Cardiac muscle cell (in vitro differentiated cells and primary cell): ENCODE data around the gene RSRC1. TPM values are rescaled to one million over a fixed set of nuclear protein-coding genes. Genes with fewer than 3 reads are reported as not detected.

ENCODE experiments used
- DNase-seq, 2 donors: peaks; one replicate each; pipeline versions ENCODE4 v3.0.0 to v3.0.0-alpha.2; 2010 to 2017; ENCODE audit warnings: low read depth in 1 of 2, low spot score in 1 of 2
- H3K27ac ChIP-seq: fragments of 200-600 bp; sonication (generic); 2 replicates; pipeline ENCODE4 v1.5.1; 2016
- H3K27me3 ChIP-seq: fragments of 200-600 bp; sonication (generic); 2 replicates; pipeline ENCODE4 v1.6.0; 2016; ENCODE audit warnings: control low read depth
- H3K36me3 ChIP-seq: fragments of 200-600 bp; sonication (generic); 2 replicates; pipeline ENCODE4 v1.5.1; 2016; ENCODE audit warnings: control low read depth
- H3K4me1 ChIP-seq: fragments of 200-600 bp; sonication (generic); 2 replicates; pipeline ENCODE4 v1.8.1; 2017; ENCODE audit warnings: low read depth, mild to moderate bottlenecking, mixed run types
- H3K4me3 ChIP-seq: fragments of 200-600 bp; sonication (generic); 2 replicates; pipeline ENCODE4 v1.5.1; 2016; ENCODE audit warnings: mild to moderate bottlenecking
- H3K9me3 ChIP-seq: fragments of 200-600 bp; sonication (generic); 2 replicates; pipeline ENCODE4 v1.5.1; 2017; ENCODE audit warnings: low read depth, mild to moderate bottlenecking, control low read depth
- polyA plus RNA-seq: library from polyadenylated mRNA; unstranded; fragments of >200 nt; fragmentation: Nextera tagmentation; extraction: Ambion mirVana; gene quantifications from 2 replicates; pipeline ENCODE4 v1.2.1, GENCODE V29; 2016
- total RNA-seq: library from RNA; depleted of rRNA; stranded (reverse); fragments of >200 nt; gene quantifications from 2 replicates; pipeline ENCODE4 v1.2.3, GENCODE V29; 2016
- TF ChIP-seq, protein P1 (sequence below): IDR thresholded peaks from 2 replicates; pipeline ENCODE4 v1.5.1; 2012; ENCODE audit warnings: low read depth, mild to moderate bottlenecking, low read length

RSRC1 gene
- total and polyA plus RNA-seq, 2 experiments from 2014 or later, result 23.6 to 55.9 TPM

DNA sequence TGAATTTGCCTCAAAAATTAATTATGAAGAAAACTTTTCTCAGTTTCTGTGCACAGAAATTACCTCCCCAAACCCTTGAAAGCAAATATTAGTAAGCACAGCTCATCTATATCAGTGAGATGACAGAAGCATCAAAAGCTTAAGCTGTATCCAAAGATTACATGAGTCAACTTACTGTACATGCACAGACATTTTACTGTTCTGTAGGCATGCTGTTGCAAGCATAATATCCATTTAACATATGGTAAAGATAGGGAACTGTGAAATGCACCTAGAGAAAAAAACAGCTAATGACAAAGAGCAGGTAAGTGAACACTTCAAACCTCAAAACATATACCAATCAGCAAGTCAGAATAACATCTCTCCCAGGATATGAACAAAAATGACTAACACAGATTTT, 24.5 kb upstream of the RSRC1 start:
- H3K4me1 ChIP-seq, result no peaks in the 10 kb centered on the region
- DNase-seq, result no peak
- H3K27ac ChIP-seq, result no peak overlapping the region
- no peaks in the 10 kb centered on the region for H3K36me3 ChIP-seq
- TF ChIP-seq, protein P1, sequence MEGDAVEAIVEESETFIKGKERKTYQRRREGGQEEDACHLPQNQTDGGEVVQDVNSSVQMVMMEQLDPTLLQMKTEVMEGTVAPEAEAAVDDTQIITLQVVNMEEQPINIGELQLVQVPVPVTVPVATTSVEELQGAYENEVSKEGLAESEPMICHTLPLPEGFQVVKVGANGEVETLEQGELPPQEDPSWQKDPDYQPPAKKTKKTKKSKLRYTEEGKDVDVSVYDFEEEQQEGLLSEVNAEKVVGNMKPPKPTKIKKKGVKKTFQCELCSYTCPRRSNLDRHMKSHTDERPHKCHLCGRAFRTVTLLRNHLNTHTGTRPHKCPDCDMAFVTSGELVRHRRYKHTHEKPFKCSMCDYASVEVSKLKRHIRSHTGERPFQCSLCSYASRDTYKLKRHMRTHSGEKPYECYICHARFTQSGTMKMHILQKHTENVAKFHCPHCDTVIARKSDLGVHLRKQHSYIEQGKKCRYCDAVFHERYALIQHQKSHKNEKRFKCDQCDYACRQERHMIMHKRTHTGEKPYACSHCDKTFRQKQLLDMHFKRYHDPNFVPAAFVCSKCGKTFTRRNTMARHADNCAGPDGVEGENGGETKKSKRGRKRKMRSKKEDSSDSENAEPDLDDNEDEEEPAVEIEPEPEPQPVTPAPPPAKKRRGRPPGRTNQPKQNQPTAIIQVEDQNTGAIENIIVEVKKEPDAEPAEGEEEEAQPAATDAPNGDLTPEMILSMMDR, result no peak
- no peak overlapping the region for H3K4me3 ChIP-seq
- no peaks in the 10 kb centered on the region for H3K9me3 ChIP-seq
- H3K27me3 ChIP-seq, result peaks cover 26% of the 10 kb centered on the region

DNA sequence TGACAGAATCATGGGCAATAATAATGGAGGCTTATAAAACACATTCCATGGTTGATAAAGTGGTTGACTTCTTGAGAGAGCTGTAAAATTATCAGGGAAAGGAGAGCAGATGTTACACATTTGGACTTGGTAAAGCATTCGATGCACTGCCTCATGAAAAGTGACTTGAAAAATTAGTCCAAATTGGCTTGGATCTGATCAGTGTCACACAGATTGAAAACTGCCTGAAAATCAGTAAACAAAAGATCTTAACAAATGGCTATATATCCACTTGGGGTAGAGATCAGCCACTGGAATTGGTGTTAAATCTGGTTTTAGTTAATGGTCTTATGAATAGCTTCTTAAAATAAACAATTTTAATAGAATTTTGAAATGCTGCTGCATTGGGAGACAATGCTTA, 24.0 kb upstream of the RSRC1 start:
- no peak for DNase-seq
- no peak overlapping the region for H3K4me3 ChIP-seq
- peaks cover 32% of the 10 kb centered on the region for H3K27me3 ChIP-seq
- no peaks in the 10 kb centered on the region for H3K9me3 ChIP-seq
- H3K27ac ChIP-seq, result no peak overlapping the region
- TF ChIP-seq, protein P1, result no peak
- no peaks in the 10 kb centered on the region for H3K36me3 ChIP-seq
- H3K4me1 ChIP-seq, result no peaks in the 10 kb centered on the region

DNA sequence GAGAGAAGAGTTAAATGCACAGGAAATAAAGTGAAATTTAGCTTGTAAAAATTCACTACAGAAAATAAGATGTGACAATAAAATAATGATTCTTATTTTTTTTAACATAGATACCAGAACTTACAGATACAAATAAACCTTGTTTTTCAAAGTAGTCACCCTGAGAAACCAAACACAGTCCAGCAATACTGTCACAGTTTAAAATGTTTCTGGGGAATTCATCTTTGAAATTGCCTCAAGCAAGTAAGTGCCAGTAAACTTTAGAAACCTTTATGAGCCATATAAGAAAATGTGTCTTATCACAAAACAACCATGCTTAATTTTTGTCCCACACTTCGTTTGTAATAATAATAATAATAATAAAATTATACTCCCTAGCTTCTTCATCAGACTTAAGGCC, 23.5 kb upstream of the RSRC1 start:
- no peak overlapping the region for H3K4me3 ChIP-seq
- H3K27me3 ChIP-seq, result peaks cover 37% of the 10 kb centered on the region
- DNase-seq, result no peak
- TF ChIP-seq, protein P1, result no peak
- H3K27ac ChIP-seq, result no peak overlapping the region
- no peaks in the 10 kb centered on the region for H3K9me3 ChIP-seq
- no peaks in the 10 kb centered on the region for H3K36me3 ChIP-seq
- H3K4me1 ChIP-seq, result no peaks in the 10 kb centered on the region

DNA sequence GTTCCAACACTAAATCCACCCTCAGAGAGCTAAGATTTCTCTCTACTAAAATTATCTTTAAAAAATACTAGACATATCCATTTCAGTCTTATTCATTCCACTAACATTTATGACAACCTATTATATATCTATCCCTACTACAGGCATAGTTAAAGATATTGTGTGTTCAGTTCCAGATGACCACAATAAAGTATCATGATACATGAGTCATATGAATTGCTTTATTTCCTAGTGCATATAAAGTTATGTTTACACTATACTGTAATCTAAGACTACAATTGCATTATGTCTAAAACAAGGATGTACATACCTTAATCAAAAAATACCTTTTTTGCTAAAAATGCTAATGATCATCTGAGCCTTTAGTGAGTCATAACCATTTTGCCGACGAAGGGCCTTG, 23.1 kb upstream of the RSRC1 start:
- peaks cover 39% of the 10 kb centered on the region for H3K27me3 ChIP-seq
- H3K36me3 ChIP-seq, result no peaks in the 10 kb centered on the region
- no peak overlapping the region for H3K4me3 ChIP-seq
- H3K27ac ChIP-seq, result no peak overlapping the region
- TF ChIP-seq, protein P1, result no peak
- DNase-seq, result no peak
- H3K9me3 ChIP-seq, result no peaks in the 10 kb centered on the region
- no peaks in the 10 kb centered on the region for H3K4me1 ChIP-seq

DNA sequence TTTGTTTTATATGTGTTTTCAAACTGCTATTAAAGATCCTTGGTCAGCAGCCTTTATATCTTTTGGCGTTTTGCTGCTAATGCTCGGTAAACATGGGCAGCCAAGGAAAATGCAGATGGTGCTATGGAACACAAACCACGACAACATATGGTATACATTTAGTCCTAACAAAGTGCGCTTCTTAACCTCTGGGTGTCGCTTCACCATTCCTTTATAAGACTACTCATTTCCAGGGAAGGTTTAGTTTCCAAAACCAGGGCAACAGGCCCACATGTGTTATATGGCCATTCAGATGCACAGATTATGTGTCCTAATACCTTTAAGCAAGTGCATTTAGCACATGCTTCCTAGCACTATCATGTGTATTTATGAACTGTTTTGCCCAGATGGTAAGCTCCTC, 18.4 kb upstream of the RSRC1 start:
- peaks cover 85% of the 10 kb centered on the region for H3K27me3 ChIP-seq
- no peaks in the 10 kb centered on the region for H3K36me3 ChIP-seq
- no peak overlapping the region for H3K27ac ChIP-seq
- no peak overlapping the region for H3K4me3 ChIP-seq
- TF ChIP-seq, protein P1, result peak; percentile 45
- DNase-seq, result peak in 1 of 2 donors; percentile 65
- H3K4me1 ChIP-seq, result no peaks in the 10 kb centered on the region
- H3K9me3 ChIP-seq, result no peaks in the 10 kb centered on the region

DNA sequence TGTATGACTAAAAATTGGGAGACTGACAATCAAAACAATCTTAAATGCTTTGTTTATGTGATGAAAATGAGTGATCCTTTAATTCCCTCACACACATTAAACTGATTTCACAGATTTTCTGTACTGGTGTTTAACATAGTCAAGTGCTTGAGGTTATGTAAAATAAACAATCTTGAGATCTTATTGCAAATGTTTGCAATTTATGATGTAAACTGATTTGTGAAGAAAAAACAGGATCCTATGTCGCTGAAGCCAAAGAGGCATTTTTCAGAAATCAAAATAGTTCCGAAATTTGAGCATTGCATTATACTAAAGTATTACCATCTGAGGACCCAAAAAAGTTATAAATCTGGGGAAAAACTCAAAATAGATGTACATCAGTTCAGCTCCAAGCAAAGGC, 16.4 kb upstream of the RSRC1 start:
- Histone ChIP-seq H3K9me3 (no peaks in the 10 kb centered on the region), H3K27ac (no peak overlapping the region), H3K4me1 (no peaks in the 10 kb centered on the region), H3K27me3 (peaks cover 100% of the 10 kb centered on the region), H3K36me3 (no peaks in the 10 kb centered on the region), H3K4me3 (no peak overlapping the region)
- TF ChIP-seq, protein P1, result no peak
- DNase-seq, result no peak
